OCI-LY1 (cell line): Measurements from ENCODE around the gene ENTPD7.

ENCODE experiments used
- CTCF ChIP-seq: fragments of 200-600 bp; sonication (generic), shearing (Covaris generic); IDR thresholded peaks from 2 replicates; pipeline ENCODE4 v1.5.1; 2017; ENCODE audit warnings: mild to moderate bottlenecking, antibody characterized with exemption, low read length, moderate library complexity, mixed read lengths
- EZH2 ChIP-seq: fragments of 200-600 bp; sonication (generic), shearing (Covaris generic); IDR thresholded peaks from 2 replicates; pipeline ENCODE4 v1.8.0; 2017; ENCODE audit warnings: borderline replicate concordance, mixed run types, mild to moderate bottlenecking, antibody characterized with exemption, low read length, moderate library complexity, mixed read lengths

GRCh38 chr10:99667108-99667751 lies 7.9 kb downstream of the ENTPD7 start:
- TF ChIP-seq EZH2 (no peak), CTCF (no peak)
